ENCODE results near the gene LHPP.

LHPP gene

GRCh38 chr10:124496620-124497019 is 35.0 kb downstream of the LHPP start:
- no peak for DNase-seq (ENCODE audit: low read depth)

- DNase-seq (ENCODE audit: low read depth), result no peak
These were observed 35.7 kb downstream of the LHPP start for GRCh38 chr10:124497196-124497881.

GRCh38 chr10:124498056-124498455 is 36.4 kb downstream of the LHPP start:
- DNase-seq (ENCODE audit: low read depth), result no peak

- no peak for DNase-seq (ENCODE audit: low read depth)
These were observed 39.1 kb downstream of the LHPP start for GRCh38 chr10:124500757-124501156.

GRCh38 chr10:124504711-124505110 is 43.1 kb downstream of the LHPP start:
- DNase-seq (ENCODE audit: low read depth), result no peak

- no peak for DNase-seq (ENCODE audit: low read depth)
These were observed 43.7 kb downstream of the LHPP start for GRCh38 chr10:124505279-124505678.

- DNase-seq (ENCODE audit: low read depth), result no peak
These were observed 46.5 kb downstream of the LHPP start for GRCh38 chr10:124508070-124508667.

- DNase-seq (ENCODE audit: low read depth), result no peak
These were observed 47.4 kb downstream of the LHPP start for GRCh38 chr10:124508907-124509454.

GRCh38 chr10:124509880-124510632 is 48.4 kb downstream of the LHPP start:
- DNase-seq (ENCODE audit: low read depth), result no peak

- DNase-seq (ENCODE audit: low read depth), result no peak
These were observed 49.1 kb downstream of the LHPP start for GRCh38 chr10:124510759-124511158.

- DNase-seq (ENCODE audit: low read depth), result no peak
These were observed 49.8 kb downstream of the LHPP start for GRCh38 chr10:124511205-124512039.

- no peak for DNase-seq (ENCODE audit: low read depth)
These were observed 50.4 kb downstream of the LHPP start for GRCh38 chr10:124512040-124512428.

GRCh38 chr10:124512600-124512999 is 51.0 kb downstream of the LHPP start:
- DNase-seq (ENCODE audit: low read depth), result no peak

GRCh38 chr10:124515244-124515970 is 53.8 kb downstream of the LHPP start:
- no peak for DNase-seq (ENCODE audit: low read depth)

- no peak for DNase-seq (ENCODE audit: low read depth)
These were observed 54.6 kb downstream of the LHPP start for GRCh38 chr10:124516181-124516580.

GRCh38 chr10:124516746-124517397 is 55.2 kb downstream of the LHPP start:
- DNase-seq (ENCODE audit: low read depth), result no peak

- DNase-seq (ENCODE audit: low read depth), result no peak
These were observed 55.8 kb downstream of the LHPP start for GRCh38 chr10:124517461-124517860.

GRCh38 chr10:124517931-124518330 is 56.3 kb downstream of the LHPP start:
- DNase-seq (ENCODE audit: low read depth), result no peak

GRCh38 chr10:124518366-124518765 is 56.7 kb downstream of the LHPP start:
- DNase-seq (ENCODE audit: low read depth), result no peak

GRCh38 chr10:124520558-124521428 is 59.2 kb downstream of the LHPP start:
- no peak for DNase-seq (ENCODE audit: low read depth)

Measured in ELR (cell line).